Hindlimb muscle (tissue), 1 donor: Measurements from ENCODE around the gene COL4A5. TPM values are rescaled to one million over a fixed set of nuclear protein-coding genes. Genes with fewer than 3 reads are reported as not detected.

Experiments used
- DNase-seq: peaks from one replicate; pipeline ENCODE4 v3.0.0-alpha.2; 2013
- polyA plus RNA-seq: library from polyadenylated mRNA; unstranded; fragments of 120-200 nt; gene quantifications from one replicate; pipeline ENCODE4 v1.2.1, GENCODE V29; 2013; ENCODE audit not compliant: insufficient read length

The COL4A5 gene
- polyA plus RNA-seq, 1 donor = 18.4 TPM

GRCh38 chrX:108642273-108642628 lies 202.6 kb downstream of the COL4A5 start:
- DNase-seq = no peak

GRCh38 chrX:108664701-108665100 lies 225.1 kb downstream of the COL4A5 start:
- no peak for DNase-seq

GRCh38 chrX:108666101-108666500 lies 226.5 kb downstream of the COL4A5 start:
- no peak for DNase-seq

DNA sequence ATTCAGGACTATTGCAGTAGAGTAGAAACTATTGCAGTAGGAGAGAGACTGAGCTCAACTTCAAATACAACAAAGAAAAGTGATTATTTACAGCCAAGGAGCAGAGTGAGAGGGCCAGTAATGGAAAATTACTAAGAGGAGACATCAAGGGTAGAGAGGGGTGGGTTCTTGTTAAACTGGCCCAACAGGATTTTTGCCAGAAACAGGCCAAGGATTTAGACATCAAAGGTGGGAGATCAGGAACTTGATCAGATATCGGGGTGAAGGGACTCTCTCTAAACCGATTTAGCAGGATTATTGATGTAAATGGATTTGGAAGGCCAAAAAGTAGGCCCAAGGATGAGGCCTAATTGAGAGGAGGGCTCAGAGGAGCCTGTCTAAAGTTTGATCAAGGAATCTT lies 231.9 kb downstream of the COL4A5 start:
- no peak for DNase-seq

GRCh38 chrX:108696690-108697089 lies 257.1 kb downstream of the COL4A5 start:
- DNase-seq = no peak

DNA sequence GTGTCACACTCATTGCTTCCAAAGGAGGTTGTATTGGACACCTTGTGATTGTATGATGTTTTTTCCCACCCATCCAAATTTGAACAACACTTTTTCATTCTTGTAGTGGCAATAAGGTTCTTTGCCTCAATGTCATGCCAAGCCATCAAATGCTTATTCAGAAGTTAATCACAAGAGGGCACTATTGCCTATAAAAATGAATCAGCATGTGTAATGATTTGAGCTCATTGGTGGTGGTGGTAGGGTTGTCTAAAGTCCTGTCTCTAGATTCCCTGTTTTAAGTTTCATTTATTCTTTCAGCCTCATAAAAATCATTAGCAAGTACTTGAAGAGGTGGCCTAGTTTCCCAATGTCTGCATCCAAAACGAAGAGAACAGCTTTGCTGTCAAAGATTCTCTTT lies 259.7 kb downstream of the COL4A5 start:
- peak; percentile 1 for DNase-seq

DNA sequence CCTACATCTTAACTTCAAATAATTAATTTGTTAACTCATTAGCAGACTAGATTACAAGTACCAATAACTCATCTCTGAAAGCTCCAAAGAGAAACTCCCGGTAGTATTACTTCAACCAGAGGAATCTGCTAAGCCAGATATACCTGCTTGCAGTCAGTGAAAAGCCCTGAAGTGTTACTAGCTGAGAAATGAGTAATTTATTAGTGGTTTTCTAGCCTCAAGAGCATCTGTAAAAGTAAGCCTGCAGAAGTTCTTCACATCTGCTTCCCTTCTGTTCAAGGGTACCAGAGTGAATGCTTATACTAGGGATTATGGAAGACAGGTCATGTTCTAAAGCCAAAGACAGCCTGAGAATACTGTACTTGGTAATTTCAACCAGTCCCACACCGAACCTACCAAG lies 262.0 kb downstream of the COL4A5 start:
- no peak for DNase-seq

DNA sequence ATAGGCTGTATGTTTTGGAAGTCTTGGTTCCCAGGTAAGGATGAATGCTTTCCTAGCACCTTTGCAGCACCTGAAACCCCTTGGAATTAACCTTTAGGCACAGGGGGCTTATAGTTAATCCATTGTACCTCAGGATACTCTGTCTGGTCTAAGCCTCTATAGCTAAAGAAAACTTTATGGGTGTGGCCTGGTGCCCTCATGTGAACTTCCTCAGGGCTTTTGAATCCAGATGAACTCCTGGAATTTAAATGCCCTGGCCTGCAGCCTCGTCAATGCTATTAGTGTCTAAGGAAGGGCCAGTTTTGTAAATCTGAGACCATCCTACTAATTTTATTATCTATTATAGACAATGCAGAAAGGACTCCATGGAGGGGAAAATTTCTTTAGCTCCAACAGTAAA lies 262.9 kb downstream of the COL4A5 start:
- DNase-seq = no peak

DNA sequence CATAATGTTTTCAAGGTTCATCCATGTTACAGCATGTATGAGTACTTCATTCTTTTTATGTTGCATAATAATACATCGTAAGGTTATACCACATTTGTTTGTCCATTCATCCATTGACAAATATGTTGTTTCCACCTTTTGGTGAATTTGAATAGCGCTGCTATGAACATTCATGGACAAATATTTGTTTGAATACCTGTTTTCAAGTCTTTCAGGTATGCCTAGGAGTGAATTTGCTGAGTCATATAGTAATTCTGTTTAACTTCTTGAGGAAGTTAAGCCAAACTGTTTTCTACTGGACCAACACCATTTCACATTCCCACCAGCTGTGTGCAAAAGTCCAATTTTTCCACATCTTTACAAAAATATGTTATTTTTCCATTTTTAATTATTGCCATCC lies 265.2 kb downstream of the COL4A5 start:
- no peak for DNase-seq

- no peak for DNase-seq
Observed at GRCh38 chrX:108712886-108713285, 273.2 kb downstream of the COL4A5 start.

GRCh38 chrX:108722561-108722960 lies 282.9 kb downstream of the COL4A5 start:
- DNase-seq = no peak

DNA sequence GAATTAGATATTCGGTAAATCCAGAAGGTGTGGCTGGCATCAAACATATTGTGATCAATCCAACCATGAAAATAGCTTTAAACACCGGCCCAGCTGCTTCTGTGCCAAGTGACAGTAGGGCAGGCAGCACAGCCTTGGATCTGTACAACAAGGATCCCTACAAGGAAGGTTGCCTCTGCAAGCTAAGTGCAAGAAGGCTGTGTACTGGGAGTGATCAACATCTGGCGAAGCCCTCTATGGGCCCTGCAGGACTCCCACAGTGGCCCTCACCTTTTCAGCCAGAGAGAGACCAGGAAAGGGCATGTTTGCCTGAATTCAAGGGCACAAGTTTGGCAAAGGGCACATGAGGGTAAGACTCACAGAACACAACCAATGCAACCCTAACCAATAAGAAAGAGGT lies 287.1 kb downstream of the COL4A5 start:
- no peak for DNase-seq

- no peak for DNase-seq
Observed at GRCh38 chrX:108731153-108731552, 291.5 kb downstream of the COL4A5 start.

- DNase-seq = no peak
Observed at GRCh38 chrX:108732630-108733321, 293.1 kb downstream of the COL4A5 start.

- DNase-seq = no peak
Observed at GRCh38 chrX:108734426-108734825, 294.8 kb downstream of the COL4A5 start.

- DNase-seq = no peak
Observed at GRCh38 chrX:108735091-108735678, 295.5 kb downstream of the COL4A5 start.

- DNase-seq = no peak
Observed at GRCh38 chrX:108735679-108736508, 296.3 kb downstream of the COL4A5 start.

DNA sequence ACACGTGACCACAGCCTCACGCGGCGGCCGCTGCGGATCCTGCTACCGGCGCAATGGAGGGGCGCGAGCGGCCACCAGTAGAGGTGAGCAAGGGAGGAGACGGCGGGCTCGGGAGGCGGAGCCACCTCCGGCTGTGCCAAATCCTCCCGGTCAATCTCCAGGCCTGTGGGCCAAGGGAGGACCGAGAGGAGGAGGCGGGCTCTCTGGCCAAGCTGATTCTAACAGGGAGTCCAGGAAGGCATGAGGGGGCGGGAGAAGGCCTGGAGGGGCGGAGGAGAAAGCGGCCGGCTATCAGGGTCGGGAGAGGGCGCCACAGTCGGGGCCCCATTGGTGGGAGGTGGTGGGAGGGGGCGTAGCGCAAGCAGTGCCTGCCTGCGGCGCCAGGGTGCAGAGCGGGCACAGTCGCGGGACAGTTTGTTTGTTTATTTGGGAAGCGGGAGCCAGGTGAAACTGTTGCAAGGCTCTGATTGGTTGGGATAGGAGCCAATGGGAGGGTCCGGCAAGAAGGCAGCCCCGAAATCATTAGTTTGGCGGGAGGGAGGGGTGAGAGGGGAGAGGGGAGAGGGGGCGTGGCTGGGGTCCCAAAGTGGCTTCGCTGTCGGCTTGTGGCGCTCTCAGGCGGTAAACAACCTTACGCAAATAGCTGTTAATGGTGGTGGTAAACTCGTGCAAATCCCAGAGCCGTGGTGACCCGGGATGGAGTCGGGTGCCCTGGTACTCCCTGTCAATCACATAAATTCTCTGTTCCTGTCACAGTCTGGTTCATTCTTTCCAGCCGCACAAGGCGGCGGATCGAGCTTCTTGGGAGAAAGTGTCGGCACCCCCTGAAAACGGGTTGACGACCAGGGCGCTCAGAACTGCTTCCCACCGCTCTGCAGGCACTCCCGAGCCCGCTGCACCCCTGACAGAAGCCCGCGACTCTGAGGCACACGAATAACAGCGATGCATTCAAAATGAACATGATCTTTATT lies 297.2 kb downstream of the COL4A5 start, which contains the start of gene IRS4:
IRS4 (minus strand) TSS at position 55 of the 971 bp plus-strand sequence.
- DNase-seq = no peak

- DNase-seq = no peak
Observed at GRCh38 chrX:108737754-108738153, 298.1 kb downstream of the COL4A5 start.

- no peak for DNase-seq
Observed at GRCh38 chrX:108740299-108740774, 300.7 kb downstream of the COL4A5 start.
